ENCODE data around the gene PAFAH1B1. TPM values are rescaled to one million over a fixed set of nuclear protein-coding genes. Genes with fewer than 3 reads are reported as not detected.
"Not testable (repeated sequence)": the region's sequence is repeated elsewhere in the genome, so short reads cannot be mapped to it uniquely, and the experiment has no call there.

Gene PAFAH1B1
- total RNA-seq, 4 donors from 2014 or later = 24.1 to 145 (median 98.8) TPM

DNA sequence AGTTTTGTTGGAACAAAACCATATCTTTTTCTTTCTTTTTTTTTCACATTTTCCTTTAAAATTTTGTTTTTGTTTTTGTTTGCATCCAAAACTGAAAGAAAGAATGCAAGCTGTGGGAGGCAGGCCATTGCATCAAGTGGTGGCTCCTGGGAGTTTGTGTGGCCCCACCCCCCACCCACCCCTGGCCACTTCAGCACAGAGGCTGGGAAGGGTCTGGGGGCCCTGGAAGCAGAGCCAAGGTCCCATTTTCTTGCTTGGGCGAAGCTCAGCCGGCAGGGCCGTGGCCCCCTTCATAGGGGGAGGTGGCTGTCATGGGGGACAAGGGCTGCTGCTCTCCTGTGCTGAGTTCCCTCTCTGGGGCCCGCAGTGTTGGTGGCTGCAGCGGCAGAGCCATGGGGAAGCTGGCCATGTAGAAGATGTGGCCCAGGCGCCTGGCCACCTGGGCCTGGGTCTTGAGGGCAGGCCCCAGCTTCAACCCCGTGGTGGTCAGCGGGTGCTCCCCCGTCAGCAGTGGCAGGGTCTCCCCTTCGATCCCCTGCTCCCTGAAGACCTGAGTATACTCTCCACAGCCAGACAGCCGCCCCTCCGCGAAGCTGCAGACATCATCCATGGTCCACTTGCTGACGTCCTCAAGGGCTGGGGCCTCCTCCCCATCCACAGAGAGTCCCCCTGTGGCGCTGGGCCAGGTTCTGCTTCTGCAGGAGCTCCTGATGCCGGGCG lies 19.8 kb downstream of the PAFAH1B1 start:
- in situ Hi-C loops (cut with MboI; ENCODE audit: low pct_ligation_motif_present in 1 of 4, low pct_unique_long_range_greater_than_20kb in 1 of 4, low sequenced_read_pairs in 3 of 4) = no loop called here
- 91 to 100% methylated on average over 2 to 15 of the region's 17 CpGs for WGBS, 2 donors (ENCODE audit: low coverage in 1 of 2)
- Histone ChIP-seq H3K4me3 (no peak overlapping the region), H3K36me3 (no peaks in the 10 kb centered on the region), H3K9me3 (no peaks in the 10 kb centered on the region), H3K4me1 (peaks cover 3 to 69% (median 7%) of the 10 kb centered on the region in 4 donors), H3K27me3 (no peaks in the 10 kb centered on the region), H3K27ac (no peak overlapping the region)
- no peak for DNase-seq
- intact Hi-C loops (cut with DNase I; ENCODE audit: low total_unique reads) = no loop called here
- TF ChIP-seq POLR2A (IDR thresholded peaks at IDR 0.05) (no peak), EP300 (IDR thresholded peaks at IDR 0.05; ENCODE audit: low read depth) (no peak), POLR2AphosphoS5 (IDR thresholded peaks at IDR 0.05) (no peak)
- TF ChIP-seq, protein P1, sequence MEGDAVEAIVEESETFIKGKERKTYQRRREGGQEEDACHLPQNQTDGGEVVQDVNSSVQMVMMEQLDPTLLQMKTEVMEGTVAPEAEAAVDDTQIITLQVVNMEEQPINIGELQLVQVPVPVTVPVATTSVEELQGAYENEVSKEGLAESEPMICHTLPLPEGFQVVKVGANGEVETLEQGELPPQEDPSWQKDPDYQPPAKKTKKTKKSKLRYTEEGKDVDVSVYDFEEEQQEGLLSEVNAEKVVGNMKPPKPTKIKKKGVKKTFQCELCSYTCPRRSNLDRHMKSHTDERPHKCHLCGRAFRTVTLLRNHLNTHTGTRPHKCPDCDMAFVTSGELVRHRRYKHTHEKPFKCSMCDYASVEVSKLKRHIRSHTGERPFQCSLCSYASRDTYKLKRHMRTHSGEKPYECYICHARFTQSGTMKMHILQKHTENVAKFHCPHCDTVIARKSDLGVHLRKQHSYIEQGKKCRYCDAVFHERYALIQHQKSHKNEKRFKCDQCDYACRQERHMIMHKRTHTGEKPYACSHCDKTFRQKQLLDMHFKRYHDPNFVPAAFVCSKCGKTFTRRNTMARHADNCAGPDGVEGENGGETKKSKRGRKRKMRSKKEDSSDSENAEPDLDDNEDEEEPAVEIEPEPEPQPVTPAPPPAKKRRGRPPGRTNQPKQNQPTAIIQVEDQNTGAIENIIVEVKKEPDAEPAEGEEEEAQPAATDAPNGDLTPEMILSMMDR (IDR thresholded peaks at IDR 0.05) = no peak

DNA sequence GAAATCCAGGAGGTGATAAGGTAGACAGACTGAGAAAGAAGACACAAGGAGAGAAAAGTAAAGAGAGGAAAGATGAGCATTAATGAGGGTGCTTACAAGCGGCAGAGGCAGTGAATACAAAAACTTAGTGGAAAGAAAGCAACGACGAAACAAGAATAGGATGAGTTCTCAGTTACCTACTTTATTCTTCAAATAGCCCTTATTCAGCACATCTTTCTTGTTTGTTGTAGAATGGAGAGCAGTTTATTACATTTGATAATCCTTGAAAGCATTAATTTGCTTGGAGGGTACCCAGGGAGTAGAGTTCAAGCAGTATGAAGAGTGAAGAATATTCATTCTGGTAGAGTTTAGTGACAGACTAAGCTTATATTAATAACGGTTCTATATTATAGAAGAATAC lies 22.4 kb downstream of the PAFAH1B1 start:
- Histone ChIP-seq H3K4me3 (no peak overlapping the region), H3K27me3 (no peaks in the 10 kb centered on the region), H3K36me3 (no peaks in the 10 kb centered on the region), H3K27ac (no peak overlapping the region), H3K4me1 (peaks cover 5 to 69% (median 12%) of the 10 kb centered on the region in 4 donors), H3K9me3 (no peaks in the 10 kb centered on the region)
- DNase-seq = no peak
- no peak for TF ChIP-seq EP300 (IDR thresholded peaks at IDR 0.05; ENCODE audit: low read depth)
- TF ChIP-seq POLR2AphosphoS5 (IDR thresholded peaks at IDR 0.05) = no peak
- no peak for TF ChIP-seq POLR2A (IDR thresholded peaks at IDR 0.05)
- TF ChIP-seq, protein P1 (IDR thresholded peaks at IDR 0.05) = no peak
- WGBS, 2 donors (ENCODE audit: low coverage in 1 of 2) = 86 to 95% methylated on average over 4 of the region's 4 CpGs
- intact Hi-C loops (cut with DNase I; ENCODE audit: low total_unique reads) (no loop called here), in situ Hi-C loops (cut with MboI; ENCODE audit: low pct_ligation_motif_present in 1 of 4, low pct_unique_long_range_greater_than_20kb in 1 of 4, low sequenced_read_pairs in 3 of 4) (no loop called here)

DNA sequence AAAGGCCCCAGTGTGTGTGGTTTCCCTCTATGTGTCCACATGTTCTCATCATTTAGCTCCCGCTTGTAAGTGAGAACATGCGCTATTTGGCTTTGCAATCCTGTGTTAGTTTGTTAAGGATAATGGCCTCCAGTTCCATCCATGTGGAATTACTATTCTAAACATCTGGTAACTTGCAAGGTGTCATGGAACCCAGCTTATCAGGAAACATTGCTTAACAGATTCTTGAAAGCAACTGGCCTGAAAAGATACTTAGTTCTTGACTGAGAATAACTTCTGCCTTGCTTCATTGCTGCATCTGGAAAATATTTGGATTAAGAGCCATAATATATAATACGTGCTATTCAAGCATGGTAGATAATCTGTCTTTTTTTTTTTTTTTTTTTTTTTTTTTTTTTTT lies 27.8 kb downstream of the PAFAH1B1 start:
- Histone ChIP-seq H3K36me3 (no peaks in the 10 kb centered on the region), H3K9me3 (no peaks in the 10 kb centered on the region), H3K27me3 (no peaks in the 10 kb centered on the region), H3K4me3 (no peak overlapping the region), H3K4me1 (peaks cover 5 to 84% (median 30%) of the 10 kb centered on the region in 4 donors), H3K27ac (no peak overlapping the region)
- WGBS, 2 donors (ENCODE audit: low coverage in 1 of 2) = 83 to 84% methylated on average over 1 to 3 of the region's 3 CpGs
- no peak for DNase-seq
- intact Hi-C loops (cut with DNase I; ENCODE audit: low total_unique reads) (no loop called here), in situ Hi-C loops (cut with MboI; ENCODE audit: low pct_ligation_motif_present in 1 of 4, low pct_unique_long_range_greater_than_20kb in 1 of 4, low sequenced_read_pairs in 3 of 4) (no loop called here)
- TF ChIP-seq EP300 (IDR thresholded peaks at IDR 0.05; ENCODE audit: low read depth) = no peak
- TF ChIP-seq, protein P1 (IDR thresholded peaks at IDR 0.05) = no peak
- no peak for TF ChIP-seq POLR2AphosphoS5 (IDR thresholded peaks at IDR 0.05)
- no peak for TF ChIP-seq POLR2A (IDR thresholded peaks at IDR 0.05)

DNA sequence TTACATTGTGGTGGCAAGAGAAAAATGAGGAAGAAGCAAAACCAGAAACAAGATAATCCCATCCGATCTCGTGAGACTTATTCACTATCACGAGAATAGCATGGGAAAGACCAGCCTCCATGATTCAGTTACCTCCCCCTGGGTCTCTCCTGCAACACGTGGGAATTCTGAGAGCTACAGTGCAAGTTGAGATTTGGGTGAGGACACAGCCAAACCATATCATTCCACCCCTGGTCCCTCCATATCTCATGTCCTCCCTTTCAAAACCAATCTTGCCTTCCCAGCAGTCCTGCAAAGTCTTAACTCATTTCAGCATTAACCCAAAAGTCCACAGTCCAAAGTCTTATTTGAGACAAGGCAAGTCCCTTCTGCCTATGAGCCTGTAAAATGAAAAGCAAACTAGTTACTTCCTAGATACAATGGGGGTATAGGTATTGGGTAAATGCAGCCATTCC lies 28.5 kb downstream of the PAFAH1B1 start:
- H3K36me3 ChIP-seq; in situ Hi-C loops (cut with MboI; ENCODE audit: low pct_ligation_motif_present in 1 of 4, low pct_unique_long_range_greater_than_20kb in 1 of 4, low sequenced_read_pairs in 3 of 4); H3K27ac ChIP-seq; intact Hi-C loops (cut with DNase I; ENCODE audit: low total_unique reads); H3K4me3 ChIP-seq; H3K27me3 ChIP-seq; H3K9me3 ChIP-seq; DNase-seq: not testable (repeated sequence)
- peaks cover 5 to 84% (median 30%) of the 10 kb centered on the region in 4 donors for H3K4me1 ChIP-seq
- WGBS, 2 donors (ENCODE audit: low coverage in 1 of 2) = 61 to 81% methylated on average over 3 to 4 of the region's 4 CpGs

DNA sequence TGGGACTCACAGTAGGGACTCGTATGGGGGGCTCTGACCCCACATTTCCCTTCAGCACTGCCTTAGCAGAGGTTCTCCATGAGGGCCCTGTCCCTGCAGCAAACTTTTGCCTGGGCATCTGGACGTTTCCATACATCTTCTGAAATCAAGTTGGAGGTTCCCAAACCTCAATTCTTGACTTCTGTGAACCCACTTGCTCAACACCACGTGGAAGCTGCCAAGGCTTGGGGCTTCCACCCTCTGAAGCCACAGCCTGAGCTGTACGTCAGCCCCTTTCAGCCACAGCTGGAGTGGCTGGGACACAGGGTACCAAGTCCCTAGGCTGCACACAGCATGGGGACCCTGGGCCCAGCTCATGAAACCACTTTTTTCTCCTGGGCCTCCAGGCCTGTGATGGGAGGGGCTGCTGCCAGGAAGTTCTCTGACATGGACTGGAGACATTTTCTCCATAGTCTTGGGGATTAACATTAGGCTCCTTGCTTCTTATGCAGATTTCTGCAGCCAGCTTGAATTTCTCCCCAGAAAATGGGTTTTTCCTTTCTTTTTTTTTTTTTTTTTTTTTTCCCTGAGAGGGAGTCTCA lies 29.4 kb downstream of the PAFAH1B1 start:
- H3K36me3 ChIP-seq; DNase-seq; intact Hi-C loops (cut with DNase I; ENCODE audit: low total_unique reads); H3K4me3 ChIP-seq; in situ Hi-C loops (cut with MboI; ENCODE audit: low pct_ligation_motif_present in 1 of 4, low pct_unique_long_range_greater_than_20kb in 1 of 4, low sequenced_read_pairs in 3 of 4); H3K27me3 ChIP-seq; H3K9me3 ChIP-seq; H3K27ac ChIP-seq: not testable (repeated sequence)
- H3K4me1 ChIP-seq = peaks cover 5 to 86% (median 30%) of the 10 kb centered on the region in 4 donors
- WGBS, 2 donors (ENCODE audit: low coverage in 1 of 2) = 73% methylated on average over 4 of the region's 4 CpGs; no CpG with 5 or more reads in 1 of the 2 donors

All from transverse colon (tissue), 4 donors.